Breast epithelium (tissue), 4 donors: ENCODE data around the gene REM2. TPM values are rescaled to one million over a fixed set of nuclear protein-coding genes. Genes with fewer than 3 reads are reported as not detected.

Experiments used
- DNase-seq, 2 donors: peaks; one replicate each; pipeline ENCODE4 v3.0.0-alpha.2; 2019; ENCODE audit warnings: low spot score in 2 of 2
- H3K27ac ChIP-seq, 2 donors: fragments of 200-600 bp; sonication (generic) in 1 of 2; one replicate each; pipeline ENCODE4 v1.5.1; 2016 to 2019; ENCODE audit warnings: mild to moderate bottlenecking in 1 of 2
- H3K27me3 ChIP-seq, 2 donors: fragments of 200-600 bp; sonication (generic) in 1 of 2; one replicate each; pipeline versions ENCODE4 v1.5.1 to v1.6.0; 2017 to 2019; ENCODE audit warnings: control low read depth in 1 of 2, mild to moderate bottlenecking in 1 of 2
- H3K36me3 ChIP-seq: fragments of 200-600 bp; one replicate; pipeline ENCODE4 v1.5.1; 2019
- H3K4me1 ChIP-seq, 2 donors: fragments of 200-600 bp; sonication (generic); one replicate each; pipeline ENCODE4 v1.5.1; 2016 to 2019; ENCODE audit warnings: control low read depth in 1 of 2
- H3K4me3 ChIP-seq, 3 donors: fragments of 200-600 bp; sonication (generic); 1 replicate in 2 of 3; 2 replicates in 1 of 3; pipeline ENCODE4 v1.5.1; 2016 to 2019; ENCODE audit warnings: mild to moderate bottlenecking in 3 of 3, moderate library complexity in 2 of 3
- H3K9me3 ChIP-seq, 2 donors: fragments of 200-600 bp; sonication (generic) in 1 of 2; one replicate each; pipeline ENCODE4 v1.5.1; 2016 to 2019; ENCODE audit warnings: control low read depth in 1 of 2
- POLR2A ChIP-seq: fragments of 450-650 bp; IDR thresholded peaks from one replicate; pipeline ENCODE4 v1.6.1; 2016; ENCODE audit warnings: antibody characterized with exemption, mild to moderate bottlenecking, moderate library complexity
- POLR2AphosphoS5 ChIP-seq, 3 donors: sonication (generic); formaldehyde crosslinking; IDR thresholded peaks; one replicate each; pipeline ENCODE4 v1.6.1; 2017; ENCODE audit warnings: antibody characterized with exemption in 3 of 3
- intact Hi-C: fragments of 100-400 bp; cut with DNase I; formaldehyde crosslinking; loops from one replicate; pipeline ENCODE4 v1.15.1; 2023; ENCODE audit warnings: low total_unique reads
- total RNA-seq, 3 donors: library from RNA; depleted of rRNA; stranded (reverse); fragments of >200 nt; gene quantifications; one replicate each; pipeline ENCODE4 v1.1.0, GENCODE V29; 2016
- TF ChIP-seq, protein P1 (sequence below), 3 donors: fragments of 450-650 bp; IDR thresholded peaks; one replicate each; pipeline ENCODE4 v1.5.1; 2016 to 2017; ENCODE audit warnings: antibody characterized with exemption in 3 of 3, mild to moderate bottlenecking in 3 of 3, moderate library complexity in 3 of 3

Gene REM2
- total RNA-seq, 3 donors from 2014 or later, result 0.96 to 1.3 (median 1.2) TPM

GRCh38 chr14:22888662-22889061, 5.6 kb downstream of the REM2 start:
- intact Hi-C loops, result loop anchor here (1.0 kb wide), 1 partner anchor 16 kb away; no protein-coding TSS in a partner anchor
- no peak for TF ChIP-seq POLR2AphosphoS5 (IDR thresholded peaks at IDR 0.05)
- no peak for TF ChIP-seq POLR2A
- TF ChIP-seq, protein P1, sequence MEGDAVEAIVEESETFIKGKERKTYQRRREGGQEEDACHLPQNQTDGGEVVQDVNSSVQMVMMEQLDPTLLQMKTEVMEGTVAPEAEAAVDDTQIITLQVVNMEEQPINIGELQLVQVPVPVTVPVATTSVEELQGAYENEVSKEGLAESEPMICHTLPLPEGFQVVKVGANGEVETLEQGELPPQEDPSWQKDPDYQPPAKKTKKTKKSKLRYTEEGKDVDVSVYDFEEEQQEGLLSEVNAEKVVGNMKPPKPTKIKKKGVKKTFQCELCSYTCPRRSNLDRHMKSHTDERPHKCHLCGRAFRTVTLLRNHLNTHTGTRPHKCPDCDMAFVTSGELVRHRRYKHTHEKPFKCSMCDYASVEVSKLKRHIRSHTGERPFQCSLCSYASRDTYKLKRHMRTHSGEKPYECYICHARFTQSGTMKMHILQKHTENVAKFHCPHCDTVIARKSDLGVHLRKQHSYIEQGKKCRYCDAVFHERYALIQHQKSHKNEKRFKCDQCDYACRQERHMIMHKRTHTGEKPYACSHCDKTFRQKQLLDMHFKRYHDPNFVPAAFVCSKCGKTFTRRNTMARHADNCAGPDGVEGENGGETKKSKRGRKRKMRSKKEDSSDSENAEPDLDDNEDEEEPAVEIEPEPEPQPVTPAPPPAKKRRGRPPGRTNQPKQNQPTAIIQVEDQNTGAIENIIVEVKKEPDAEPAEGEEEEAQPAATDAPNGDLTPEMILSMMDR (IDR thresholded peaks at IDR 0.05), result no peak
- DNase-seq, result no peak
- Histone ChIP-seq H3K4me3 (no peak overlapping the region), H3K4me1 (peaks cover 0 to 6% of the 10 kb centered on the region in 2 donors), H3K36me3 (no peaks in the 10 kb centered on the region), H3K27me3 (no peaks in the 10 kb centered on the region), H3K27ac (no peak overlapping the region), H3K9me3 (no peaks in the 10 kb centered on the region)

- Histone ChIP-seq H3K27me3 (no peaks in the 10 kb centered on the region), H3K36me3 (no peaks in the 10 kb centered on the region), H3K27ac (no peak overlapping the region), H3K4me3 (no peak overlapping the region), H3K9me3 (no peaks in the 10 kb centered on the region), H3K4me1 (peaks cover 0 to 6% of the 10 kb centered on the region in 2 donors)
- DNase-seq, result no peak
- TF ChIP-seq POLR2AphosphoS5 (IDR thresholded peaks at IDR 0.05) (no peak), POLR2A (no peak)
- TF ChIP-seq, protein P1 (IDR thresholded peaks at IDR 0.05), result no peak
- intact Hi-C loops, result no loop called here
These were observed 7.4 kb downstream of the REM2 start for GRCh38 chr14:22890416-22890815.

DNA sequence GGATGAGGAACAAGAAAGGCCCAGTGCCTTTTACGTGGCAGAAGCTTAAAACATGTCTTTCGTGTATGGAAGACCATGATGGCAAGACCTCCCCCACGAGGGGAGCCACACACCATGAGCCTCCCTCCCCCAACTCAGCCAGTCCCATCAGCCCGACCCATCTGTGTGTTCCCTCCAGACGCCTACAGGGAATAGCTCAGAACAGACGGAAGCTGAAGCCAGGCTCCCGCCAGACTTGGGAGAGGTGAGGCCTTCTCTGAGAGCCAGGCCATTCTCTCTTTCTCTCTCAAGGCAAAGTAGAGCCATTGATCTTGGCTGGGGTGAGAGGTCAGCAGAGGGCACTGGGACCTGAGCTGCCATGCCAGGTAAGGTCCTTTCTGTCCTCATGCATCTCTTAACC, 9.5 kb downstream of the REM2 start:
- intact Hi-C loops, result no loop called here
- DNase-seq, result no peak
- no peak overlapping the region for H3K27ac ChIP-seq
- H3K36me3 ChIP-seq, result no peaks in the 10 kb centered on the region
- H3K4me3 ChIP-seq, result no peak overlapping the region
- H3K27me3 ChIP-seq, result no peaks in the 10 kb centered on the region
- H3K4me1 ChIP-seq, result peaks cover 0 to 6% of the 10 kb centered on the region in 2 donors
- no peaks in the 10 kb centered on the region for H3K9me3 ChIP-seq
- TF ChIP-seq POLR2A (no peak), POLR2AphosphoS5 (IDR thresholded peaks at IDR 0.05) (no peak)
- TF ChIP-seq, protein P1 (IDR thresholded peaks at IDR 0.05), result no peak

DNA sequence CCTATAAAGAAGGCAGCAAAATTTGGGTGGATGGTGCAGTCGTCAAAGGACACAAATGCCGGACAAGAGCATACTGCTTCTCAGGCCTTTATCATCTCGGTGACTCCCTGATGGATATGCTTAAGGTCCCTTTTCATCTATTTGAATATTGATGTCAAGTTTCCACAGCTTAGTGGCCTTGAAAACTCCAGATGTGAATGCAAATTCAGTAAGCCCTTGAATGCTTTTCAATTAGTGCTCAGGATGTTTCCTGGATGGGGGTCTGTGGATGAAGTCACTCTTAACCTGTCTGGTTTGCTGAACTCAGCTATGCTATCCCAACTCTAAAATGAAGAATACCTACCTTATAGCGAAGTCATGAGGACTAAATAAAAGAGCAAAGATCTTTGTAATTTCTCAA, 10.7 kb downstream of the REM2 start:
- Histone ChIP-seq H3K27ac (no peak overlapping the region), H3K4me3 (no peak overlapping the region), H3K27me3 (no peaks in the 10 kb centered on the region), H3K9me3 (no peaks in the 10 kb centered on the region), H3K36me3 (no peaks in the 10 kb centered on the region), H3K4me1 (no peaks in the 10 kb centered on the region)
- TF ChIP-seq POLR2AphosphoS5 (IDR thresholded peaks at IDR 0.05) (no peak), POLR2A (no peak)
- TF ChIP-seq, protein P1 (IDR thresholded peaks at IDR 0.05), result no peak
- intact Hi-C loops, result no loop called here
- no peak for DNase-seq

DNA sequence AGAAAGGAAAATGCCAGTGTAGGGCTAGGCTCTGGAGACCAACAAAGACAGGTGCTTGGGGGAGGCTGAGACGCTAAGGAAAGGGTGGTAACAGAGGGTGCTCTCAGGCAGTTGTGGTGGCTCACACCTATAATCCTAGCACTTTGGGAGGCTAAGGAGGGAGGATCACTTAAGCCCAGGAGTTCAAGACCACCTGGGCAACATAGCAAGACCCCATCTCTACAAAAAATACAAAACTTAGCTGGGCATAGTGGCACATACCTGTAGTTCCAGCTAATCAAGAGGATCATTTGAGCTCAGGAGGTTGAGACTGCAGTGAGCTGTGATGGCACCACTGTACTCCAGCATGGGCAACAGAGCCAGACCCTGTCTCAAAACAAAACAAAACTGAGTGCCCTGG, 12.4 kb downstream of the REM2 start:
- no peaks in the 10 kb centered on the region for H3K4me1 ChIP-seq
- intact Hi-C loops, result no loop called here
- TF ChIP-seq POLR2AphosphoS5 (IDR thresholded peaks at IDR 0.05) (no peak), POLR2A (no peak)
- TF ChIP-seq, protein P1 (IDR thresholded peaks at IDR 0.05), result no peak

More for the DNA sequence above, 12.4 kb downstream of the REM2 start:
- no peak for DNase-seq
- no peaks in the 10 kb centered on the region for H3K36me3 ChIP-seq
- no peak overlapping the region for H3K4me3 ChIP-seq
- H3K27ac ChIP-seq, result no peak overlapping the region
- no peaks in the 10 kb centered on the region for H3K27me3 ChIP-seq
- no peaks in the 10 kb centered on the region for H3K9me3 ChIP-seq
